PC-9 (cell line): Measurements from ENCODE around the gene AMMECR1.

Experiments used
- EZH2 ChIP-seq: fragments of 200-600 bp; sonication (generic); IDR thresholded peaks from 2 replicates; pipeline ENCODE4 v1.8.0; 2017; ENCODE audit warnings: antibody characterized with exemption, low read depth
- TF ChIP-seq, protein P1 (sequence below): fragments of 200-600 bp; sonication (generic); conservative IDR thresholded peaks from 2 replicates; pipeline ENCODE4 v1.6.1; 2017; ENCODE audit warnings: mixed run types, antibody characterized with exemption, mild to moderate bottlenecking, moderate library complexity

DNA sequence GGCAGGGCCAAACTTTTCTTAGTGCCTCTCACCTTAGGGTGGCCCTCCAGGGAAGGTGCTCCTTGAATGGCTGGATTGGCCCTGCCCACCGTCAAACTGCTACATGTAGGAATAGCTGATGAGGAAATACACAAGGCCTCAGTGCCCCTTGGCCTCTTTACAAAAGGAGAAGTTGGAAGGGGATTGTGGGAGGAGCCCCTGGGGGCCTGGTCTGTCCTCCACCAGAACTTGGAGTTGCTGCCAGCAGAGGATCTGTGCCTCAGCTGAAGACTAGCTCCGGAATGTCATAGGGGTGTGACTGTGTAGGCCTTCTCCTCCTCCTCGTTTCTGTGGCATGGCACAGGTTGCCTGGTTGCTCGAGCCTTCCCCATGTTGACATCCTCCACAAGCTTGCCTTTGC is 142.7 kb downstream of the AMMECR1 start:
- TF ChIP-seq, protein P1, sequence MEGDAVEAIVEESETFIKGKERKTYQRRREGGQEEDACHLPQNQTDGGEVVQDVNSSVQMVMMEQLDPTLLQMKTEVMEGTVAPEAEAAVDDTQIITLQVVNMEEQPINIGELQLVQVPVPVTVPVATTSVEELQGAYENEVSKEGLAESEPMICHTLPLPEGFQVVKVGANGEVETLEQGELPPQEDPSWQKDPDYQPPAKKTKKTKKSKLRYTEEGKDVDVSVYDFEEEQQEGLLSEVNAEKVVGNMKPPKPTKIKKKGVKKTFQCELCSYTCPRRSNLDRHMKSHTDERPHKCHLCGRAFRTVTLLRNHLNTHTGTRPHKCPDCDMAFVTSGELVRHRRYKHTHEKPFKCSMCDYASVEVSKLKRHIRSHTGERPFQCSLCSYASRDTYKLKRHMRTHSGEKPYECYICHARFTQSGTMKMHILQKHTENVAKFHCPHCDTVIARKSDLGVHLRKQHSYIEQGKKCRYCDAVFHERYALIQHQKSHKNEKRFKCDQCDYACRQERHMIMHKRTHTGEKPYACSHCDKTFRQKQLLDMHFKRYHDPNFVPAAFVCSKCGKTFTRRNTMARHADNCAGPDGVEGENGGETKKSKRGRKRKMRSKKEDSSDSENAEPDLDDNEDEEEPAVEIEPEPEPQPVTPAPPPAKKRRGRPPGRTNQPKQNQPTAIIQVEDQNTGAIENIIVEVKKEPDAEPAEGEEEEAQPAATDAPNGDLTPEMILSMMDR: no peak
- TF ChIP-seq EZH2: no peak
